HEK293T (cell line): Measurements from ENCODE around the gene OVOL2.

Experiments
- CTCF ChIA-PET: fragments of 350-600 bp; formaldehyde crosslinking; extraction: SDS; loops from one replicate; lab custom pipeline; 2021; ENCODE audit warnings: antibody characterized with exemption, inconsistent platforms; lab: Yijun Ruan, JAX
- POLR2A ChIA-PET: fragments of 350-600 bp; formaldehyde crosslinking; extraction: SDS; loops from one replicate; lab custom pipeline; 2020; ENCODE audit warnings: antibody characterized with exemption, inconsistent platforms; lab: Yijun Ruan, JAX
- DNase-seq: peaks from one replicate; pipeline ENCODE4 v3.0.0; 2012; ENCODE audit warnings: mixed read lengths; ENCODE audit errors: extremely low spot score
- ARNT ChIP-seq: fragments of 450-650 bp; IDR thresholded peaks from 2 replicates; pipeline ENCODE4 v1.6.1; 2017; ENCODE audit warnings: mild to moderate bottlenecking
- BHLHE40 ChIP-seq: fragments of 450-650 bp; IDR thresholded peaks from 2 replicates; pipeline ENCODE4 v1.6.1; 2016; ENCODE audit warnings: mild to moderate bottlenecking, moderate library complexity, borderline replicate concordance
- CTBP1 ChIP-seq: fragments of 450-650 bp; IDR thresholded peaks from 2 replicates; pipeline ENCODE4 v1.6.1; 2016; ENCODE audit warnings: borderline replicate concordance
- ELF4 ChIP-seq: fragments of 450-650 bp; IDR thresholded peaks from 2 replicates; pipeline ENCODE4 v1.6.1; 2017; ENCODE audit warnings: antibody characterized with exemption
- FOXA1 ChIP-seq: fragments of 450-650 bp; IDR thresholded peaks from 2 replicates; pipeline ENCODE4 v1.6.1; 2016; ENCODE audit warnings: mild to moderate bottlenecking
- FOXK2 ChIP-seq: fragments of 450-650 bp; IDR thresholded peaks from 2 replicates; pipeline ENCODE4 v1.6.1; 2016; ENCODE audit warnings: mild to moderate bottlenecking
- FOXM1 ChIP-seq: fragments of 450-650 bp; IDR thresholded peaks from 2 replicates; pipeline ENCODE4 v1.6.1; 2017; ENCODE audit warnings: mild to moderate bottlenecking, borderline replicate concordance
- HDGF ChIP-seq: fragments of 450-650 bp; IDR thresholded peaks from 2 replicates; pipeline ENCODE4 v1.6.1; 2017; ENCODE audit warnings: antibody characterized with exemption, borderline replicate concordance
- L3MBTL2 ChIP-seq: fragments of 450-650 bp; conservative IDR thresholded peaks from 2 replicates; pipeline ENCODE4 v1.6.1; 2016; ENCODE audit warnings: mild to moderate bottlenecking
- LEF1 ChIP-seq: fragments of 450-650 bp; IDR thresholded peaks from 2 replicates; pipeline ENCODE4 v1.6.1; 2017; ENCODE audit warnings: mild to moderate bottlenecking, borderline replicate concordance
- NFRKB ChIP-seq: fragments of 450-650 bp; IDR thresholded peaks from 2 replicates; pipeline ENCODE4 v1.6.1; 2016; ENCODE audit warnings: mild to moderate bottlenecking, moderate library complexity
- PKNOX1 ChIP-seq: fragments of 450-650 bp; IDR thresholded peaks from 2 replicates; pipeline ENCODE4 v1.6.1; 2016
- SP1 ChIP-seq: fragments of 450-650 bp; IDR thresholded peaks from 2 replicates; pipeline ENCODE4 v1.6.1; 2017
- SUZ12 ChIP-seq: fragments of 450-650 bp; IDR thresholded peaks from 2 replicates; pipeline ENCODE4 v1.6.1; 2016; ENCODE audit warnings: mild to moderate bottlenecking
- TARDBP ChIP-seq: fragments of 450-650 bp; IDR thresholded peaks from 2 replicates; pipeline ENCODE4 v1.6.1; 2016
- ZNF384 ChIP-seq: fragments of 450-650 bp; IDR thresholded peaks from 2 replicates; pipeline ENCODE4 v1.6.1; 2016

Gene OVOL2

GRCh38 chr20:18079756-18080353, 22.1 kb upstream of the OVOL2 start:
- TF ChIP-seq PKNOX1: no peak
- no peak for TF ChIP-seq FOXA1
- no peak for TF ChIP-seq FOXM1
- TF ChIP-seq ARNT: no peak
- TF ChIP-seq SP1: no peak
- TF ChIP-seq HDGF: no peak
- no peak for TF ChIP-seq L3MBTL2
- TF ChIP-seq SUZ12: no peak
- no peak for TF ChIP-seq TARDBP
- TF ChIP-seq CTBP1: no peak
- TF ChIP-seq LEF1: no peak
- no peak for TF ChIP-seq FOXK2
- TF ChIP-seq NFRKB: no peak
- no peak for TF ChIP-seq ZNF384
- no peak for TF ChIP-seq ELF4
- TF ChIP-seq BHLHE40: no peak
- POLR2A ChIA-PET: no interaction called here
- no peak for DNase-seq
- CTCF ChIA-PET: no interaction called here

GRCh38 chr20:18077157-18077556, 19.4 kb upstream of the OVOL2 start:
- ChIA-PET CTCF (no interaction called here), POLR2A (no interaction called here)
- no peak for DNase-seq
- TF ChIP-seq BHLHE40: no peak
- TF ChIP-seq L3MBTL2: no peak
- TF ChIP-seq HDGF: no peak
- no peak for TF ChIP-seq FOXM1
- TF ChIP-seq PKNOX1: no peak
- no peak for TF ChIP-seq TARDBP
- TF ChIP-seq SP1: no peak
- no peak for TF ChIP-seq FOXK2
- TF ChIP-seq ELF4: no peak
- TF ChIP-seq NFRKB: no peak
- no peak for TF ChIP-seq ZNF384
- TF ChIP-seq SUZ12: no peak
- TF ChIP-seq LEF1: no peak
- TF ChIP-seq FOXA1: no peak

DNA sequence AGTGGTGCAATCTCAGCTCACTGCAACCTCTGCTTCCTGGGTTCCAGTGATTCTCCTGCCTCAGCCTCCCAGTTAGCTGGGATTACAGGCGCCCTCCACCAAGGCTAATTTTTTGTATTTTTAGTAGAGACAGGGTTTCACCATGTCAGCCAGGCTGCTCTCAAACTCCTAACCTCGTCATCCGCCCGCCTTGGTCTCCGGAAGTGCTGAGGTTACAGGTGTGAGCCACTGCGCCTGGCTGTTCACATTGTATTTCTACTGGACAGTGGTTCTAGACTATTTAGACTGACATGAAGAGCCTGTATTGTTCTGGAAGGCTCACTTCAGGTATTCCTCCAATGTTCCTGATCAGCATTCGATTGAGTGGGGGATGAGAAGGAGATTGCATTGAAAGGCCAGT, 14.8 kb upstream of the OVOL2 start:
- CTCF ChIA-PET: no interaction called here
- POLR2A ChIA-PET: no interaction called here
- TF ChIP-seq FOXA1 (no peak), PKNOX1 (no peak), NFRKB (no peak), FOXK2 (no peak), FOXM1 (no peak), LEF1 (no peak), CTBP1 (no peak), TARDBP (no peak), SUZ12 (no peak)
- no peak for DNase-seq

DNA sequence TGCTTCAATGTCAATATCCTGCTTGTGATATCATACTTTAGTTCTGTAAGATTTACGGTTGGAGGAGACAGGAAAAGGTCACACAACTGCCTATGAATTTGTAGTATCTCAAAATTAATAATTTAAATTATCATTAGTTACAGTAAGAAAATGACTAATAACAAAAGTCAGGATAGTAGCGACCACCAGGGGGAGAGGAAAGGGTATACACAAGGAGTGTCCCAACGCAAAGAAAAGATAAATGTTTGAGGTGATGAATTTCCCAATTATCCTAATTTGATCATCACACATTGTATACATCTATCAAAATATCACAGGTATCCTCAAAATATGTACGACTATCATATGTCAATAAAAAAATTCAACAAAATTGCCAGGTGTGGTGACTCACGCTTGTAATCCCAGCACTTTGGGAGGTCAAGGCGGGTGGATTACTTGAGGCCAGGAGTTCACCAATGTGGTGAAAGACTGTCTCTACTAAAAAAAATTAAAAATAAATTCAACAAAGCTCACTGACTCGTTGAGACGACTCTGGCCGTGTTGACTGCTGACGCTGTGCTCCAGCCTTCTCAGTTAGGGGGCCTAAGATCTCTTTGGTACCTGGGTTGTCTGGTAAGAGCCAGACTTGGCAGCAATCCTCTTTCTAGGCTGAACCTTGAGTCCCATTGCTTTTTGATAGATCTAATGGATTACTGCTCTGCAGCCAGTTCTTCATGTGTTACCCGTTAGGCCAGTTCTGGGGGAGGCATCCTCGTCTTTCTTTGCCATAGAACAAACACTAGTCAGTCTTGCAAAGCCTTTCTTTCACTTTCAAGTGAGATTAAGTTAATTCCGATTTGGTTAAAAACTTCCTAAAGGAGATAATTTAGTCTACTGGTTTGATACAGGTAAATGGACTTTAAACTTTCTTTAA, 9.0 kb upstream of the OVOL2 start:
- ChIA-PET CTCF (no interaction called here), POLR2A (no interaction called here)
- TF ChIP-seq TARDBP: no peak
- TF ChIP-seq SUZ12: no peak
- TF ChIP-seq L3MBTL2: no peak
- TF ChIP-seq FOXM1: no peak
- no peak for TF ChIP-seq FOXK2
- no peak for TF ChIP-seq PKNOX1
- TF ChIP-seq BHLHE40: no peak
- no peak for TF ChIP-seq ELF4
- TF ChIP-seq SP1: no peak
- DNase-seq: no peak

DNA sequence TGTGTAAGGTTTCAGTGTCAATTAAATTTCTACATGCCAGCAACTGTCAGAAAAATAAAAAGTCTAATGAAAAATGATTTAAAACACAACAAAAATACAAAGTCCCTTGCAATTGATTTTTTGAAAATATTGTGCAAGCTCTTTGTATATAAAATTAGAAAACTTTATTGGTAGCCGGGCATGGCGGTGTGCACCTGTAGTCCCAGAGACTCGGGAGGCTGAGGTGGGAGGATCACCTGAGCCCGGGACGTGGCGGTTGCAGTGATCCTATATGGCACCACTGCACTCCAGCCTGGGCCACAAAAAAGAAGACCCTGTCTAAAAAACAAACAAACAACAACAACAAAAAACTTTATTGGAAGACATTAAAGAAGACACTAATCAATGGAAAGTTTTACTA, 6.0 kb upstream of the OVOL2 start:
- ChIA-PET POLR2A (no interaction called here), CTCF (no interaction called here)
- TF ChIP-seq FOXA1 (no peak), PKNOX1 (no peak), LEF1 (no peak), NFRKB (no peak), FOXK2 (no peak), ZNF384 (no peak), TARDBP (no peak)
- DNase-seq: no peak
